Fibroblast of skin of right quadriceps (primary cell): Measurements from ENCODE around the gene RTN4RL1.

Experiments
- DNase-seq: peaks from one replicate; pipeline ENCODE4 v3.0.0-alpha.2; 2013

The RTN4RL1 gene

GRCh38 chr17:1888741-1889140, 136.4 kb downstream of the RTN4RL1 start:
- no peak for DNase-seq
